Skeletal muscle satellite cell (primary cell): Measurements from ENCODE around the gene UBTD1.
"Not testable (repeated sequence)": the region's sequence is repeated elsewhere in the genome, so short reads cannot be mapped to it uniquely, and the experiment has no call there.

ENCODE experiments used
- H3K27me3 ChIP-seq: 2 replicates; pipeline ENCODE4 v1.7.0; 2013; ENCODE audit warnings: low read length; ENCODE audit not compliant: control insufficient read depth, insufficient read depth
- H3K36me3 ChIP-seq: 2 replicates; pipeline ENCODE4 v1.7.0; 2013; ENCODE audit warnings: mild to moderate bottlenecking, control low read depth, low read length; ENCODE audit not compliant: insufficient read depth
- H3K4me1 ChIP-seq: 2 replicates; pipeline ENCODE4 v1.7.0; 2013; ENCODE audit warnings: low read length; ENCODE audit not compliant: control insufficient read depth, insufficient read depth
- H3K4me2 ChIP-seq: 2 replicates; pipeline ENCODE4 v1.7.0; 2013; ENCODE audit warnings: mild to moderate bottlenecking, low read length
- H3K4me3 ChIP-seq: 2 replicates; pipeline ENCODE4 v1.7.0; 2013; ENCODE audit warnings: low read length
- H3K9ac ChIP-seq: 2 replicates; pipeline ENCODE4 v1.7.0; 2013; ENCODE audit warnings: mild to moderate bottlenecking, low read depth, low read length, moderate library complexity
- H3K9me3 ChIP-seq: replicated peaks from 2 replicates; pipeline ENCODE4 v1.7.0; 2013; ENCODE audit warnings: mild to moderate bottlenecking, control low read depth, low read length

The UBTD1 gene

GRCh38 chr10:97561386-97562077, 62.8 kb downstream of the UBTD1 start:
- H3K9me3 ChIP-seq, H3K27me3 ChIP-seq, H3K36me3 ChIP-seq: not testable (repeated sequence)
- peaks cover 14% of the 10 kb centered on the region for H3K4me1 ChIP-seq
- H3K4me2 ChIP-seq, result peak overlapping the region; percentile 81
- peak overlapping the region; percentile 60 for H3K4me3 ChIP-seq
- peak overlapping the region; percentile 51 for H3K9ac ChIP-seq

DNA sequence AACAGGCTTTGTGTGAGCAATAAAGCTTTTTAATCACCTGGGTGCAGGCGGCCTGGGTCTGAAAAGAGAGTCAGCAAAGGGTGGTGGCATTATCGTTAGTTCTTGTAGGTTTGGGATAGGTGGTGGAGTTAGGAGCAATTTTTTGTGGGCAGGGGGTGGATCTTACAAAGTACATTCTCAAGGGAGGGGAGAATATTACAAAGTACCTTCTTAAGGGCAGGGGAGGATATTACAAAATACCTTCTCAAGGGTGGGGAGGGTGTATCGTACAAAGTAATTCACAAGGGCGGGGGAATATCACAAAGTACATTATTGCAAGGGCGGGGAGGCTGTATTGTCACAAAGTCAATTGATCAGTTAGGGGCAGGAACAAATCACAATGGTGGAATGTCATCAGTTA, 63.6 kb downstream of the UBTD1 start:
- not testable (repeated sequence) for H3K9ac ChIP-seq, H3K36me3 ChIP-seq, H3K4me3 ChIP-seq, H3K27me3 ChIP-seq, H3K9me3 ChIP-seq, H3K4me2 ChIP-seq
- H3K4me1 ChIP-seq, result peaks cover 14% of the 10 kb centered on the region

DNA sequence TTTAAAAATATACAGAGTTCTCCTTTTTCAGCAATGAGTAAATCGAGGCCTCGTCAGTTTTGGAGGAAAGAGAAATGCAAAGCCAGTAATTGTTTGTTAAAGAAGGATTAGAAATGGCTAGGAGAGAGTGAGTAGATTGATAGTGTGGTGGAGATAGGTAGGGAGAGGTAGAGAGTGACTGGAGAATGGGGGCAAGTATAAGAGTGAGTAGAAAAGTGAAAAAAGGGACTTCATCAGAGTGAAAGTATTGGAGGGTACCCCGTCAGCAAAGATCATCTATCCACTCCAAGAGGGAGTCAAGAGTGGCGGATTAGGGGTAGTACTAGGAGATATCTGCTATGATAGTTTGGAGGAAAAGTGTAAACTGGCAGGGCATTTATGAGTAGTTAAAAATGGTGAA, 64.6 kb downstream of the UBTD1 start:
- H3K36me3 ChIP-seq, result no peaks in the 10 kb centered on the region
- H3K4me2 ChIP-seq, result no peak overlapping the region
- peaks cover 14% of the 10 kb centered on the region for H3K4me1 ChIP-seq
- H3K27me3 ChIP-seq, result no peaks in the 10 kb centered on the region
- no peaks in the 10 kb centered on the region for H3K9me3 ChIP-seq
- no peak overlapping the region for H3K9ac ChIP-seq
- H3K4me3 ChIP-seq, result no peak overlapping the region

- Histone ChIP-seq H3K27me3 (no peaks in the 10 kb centered on the region), H3K4me1 (peaks cover 14% of the 10 kb centered on the region), H3K36me3 (peaks cover 7% of the 10 kb centered on the region), H3K9ac (no peak overlapping the region), H3K4me3 (no peak overlapping the region), H3K9me3 (no peaks in the 10 kb centered on the region), H3K4me2 (no peak overlapping the region)
These were observed 66.1 kb downstream of the UBTD1 start for GRCh38 chr10:97564776-97565175.

DNA sequence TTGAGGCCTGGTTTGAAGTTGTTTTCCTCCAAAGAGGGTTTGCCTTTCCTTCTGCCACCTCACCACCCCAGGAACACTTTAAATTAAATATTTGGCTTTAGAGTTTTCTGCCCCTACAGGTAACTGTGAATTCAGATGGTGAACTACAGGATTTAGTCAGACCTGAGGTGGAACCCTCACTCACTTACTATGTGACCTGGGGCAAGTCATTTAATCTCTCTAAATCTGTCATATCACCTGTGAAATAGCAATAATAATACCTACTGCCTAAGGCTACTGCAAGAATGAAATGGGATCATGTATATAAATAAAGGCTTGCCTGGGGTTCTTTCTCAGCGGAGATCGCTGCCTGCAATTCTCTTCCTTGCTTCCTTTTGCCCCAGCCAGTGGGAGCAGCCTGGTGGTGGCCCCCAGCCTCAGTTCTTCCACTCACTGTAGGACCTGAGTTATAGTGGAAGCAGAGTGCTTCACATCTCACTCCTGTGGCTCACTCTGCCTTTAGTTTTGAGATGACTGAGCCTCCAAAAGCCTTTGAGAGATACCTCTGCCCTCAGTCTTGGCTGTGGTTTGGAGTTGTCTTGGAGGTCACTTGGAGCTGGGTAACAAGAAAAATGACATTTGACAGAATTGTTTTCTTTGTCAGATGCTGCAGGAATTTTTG, 67.7 kb downstream of the UBTD1 start:
- no peaks in the 10 kb centered on the region for H3K9me3 ChIP-seq
- peaks cover 15% of the 10 kb centered on the region for H3K36me3 ChIP-seq
- no peak overlapping the region for H3K9ac ChIP-seq
- H3K4me2 ChIP-seq, result no peak overlapping the region
- H3K4me1 ChIP-seq, result no peaks in the 10 kb centered on the region
- no peak overlapping the region for H3K4me3 ChIP-seq
- no peaks in the 10 kb centered on the region for H3K27me3 ChIP-seq

DNA sequence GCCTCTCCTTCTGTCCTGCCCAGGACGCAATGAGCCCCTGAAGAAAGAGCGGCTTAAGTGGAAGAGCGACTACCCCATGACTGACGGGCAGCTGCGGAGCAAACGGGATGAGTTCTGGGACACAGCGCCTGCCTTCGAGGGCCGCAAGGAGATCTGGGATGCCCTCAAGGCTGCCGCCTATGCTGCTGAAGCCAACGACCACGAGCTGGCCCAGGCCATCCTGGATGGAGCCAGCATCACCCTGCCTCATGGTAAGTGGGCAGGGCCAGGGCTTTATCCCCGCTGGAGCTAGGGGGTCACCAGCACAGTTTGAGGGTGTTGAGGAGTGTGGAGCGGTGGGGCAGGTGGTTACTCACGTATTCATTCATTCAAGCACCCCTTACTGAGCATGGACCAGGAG, 69.2 kb downstream of the UBTD1 start:
- no peak overlapping the region for H3K9ac ChIP-seq
- no peaks in the 10 kb centered on the region for H3K9me3 ChIP-seq
- no peak overlapping the region for H3K4me2 ChIP-seq
- H3K36me3 ChIP-seq, result peaks cover 15% of the 10 kb centered on the region
- no peak overlapping the region for H3K4me3 ChIP-seq
- H3K4me1 ChIP-seq, result peaks cover 12% of the 10 kb centered on the region
- H3K27me3 ChIP-seq, result no peaks in the 10 kb centered on the region

DNA sequence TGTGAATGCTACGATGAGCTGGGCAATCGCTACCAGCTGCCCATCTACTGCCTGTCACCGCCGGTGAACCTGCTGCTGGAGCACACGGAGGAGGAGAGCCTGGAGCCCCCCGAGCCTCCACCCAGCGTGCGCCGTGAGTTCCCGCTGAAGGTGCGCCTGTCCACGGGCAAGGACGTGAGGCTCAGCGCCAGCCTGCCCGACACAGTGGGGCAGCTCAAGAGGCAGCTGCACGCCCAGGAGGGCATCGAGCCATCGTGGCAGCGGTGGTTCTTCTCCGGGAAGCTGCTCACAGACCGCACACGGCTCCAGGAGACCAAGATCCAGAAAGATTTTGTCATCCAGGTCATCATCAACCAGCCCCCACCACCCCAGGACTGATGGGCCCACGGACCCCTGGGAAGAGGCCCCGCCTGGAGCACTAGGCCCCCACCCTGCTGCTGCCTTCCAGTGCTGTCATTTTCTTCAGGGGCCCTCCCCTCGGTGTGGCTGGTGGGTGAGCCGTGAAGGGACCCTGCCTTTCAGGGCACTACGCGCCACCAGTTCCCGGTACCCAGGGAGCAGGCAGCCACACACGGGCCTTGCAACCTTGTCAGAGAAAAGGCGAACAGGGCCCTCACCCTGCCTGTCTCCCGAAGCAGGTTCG, 71.5 kb downstream of the UBTD1 start:
- Histone ChIP-seq H3K9ac (no peak overlapping the region), H3K36me3 (peaks cover 15% of the 10 kb centered on the region), H3K4me1 (peaks cover 34% of the 10 kb centered on the region)

GRCh38 chr10:97570789-97571471, 72.2 kb downstream of the UBTD1 start:
- no peak overlapping the region for H3K9ac ChIP-seq
- H3K4me2 ChIP-seq, result no peak overlapping the region
- no peak overlapping the region for H3K4me3 ChIP-seq
- peaks cover 36% of the 10 kb centered on the region for H3K4me1 ChIP-seq
- peaks cover 15% of the 10 kb centered on the region for H3K36me3 ChIP-seq
- no peaks in the 10 kb centered on the region for H3K27me3 ChIP-seq
- no peaks in the 10 kb centered on the region for H3K9me3 ChIP-seq

More for the DNA sequence above, 71.5 kb downstream of the UBTD1 start:
- H3K4me3 ChIP-seq, result no peak overlapping the region
- no peaks in the 10 kb centered on the region for H3K27me3 ChIP-seq
- no peak overlapping the region for H3K4me2 ChIP-seq
- H3K9me3 ChIP-seq, result no peaks in the 10 kb centered on the region

DNA sequence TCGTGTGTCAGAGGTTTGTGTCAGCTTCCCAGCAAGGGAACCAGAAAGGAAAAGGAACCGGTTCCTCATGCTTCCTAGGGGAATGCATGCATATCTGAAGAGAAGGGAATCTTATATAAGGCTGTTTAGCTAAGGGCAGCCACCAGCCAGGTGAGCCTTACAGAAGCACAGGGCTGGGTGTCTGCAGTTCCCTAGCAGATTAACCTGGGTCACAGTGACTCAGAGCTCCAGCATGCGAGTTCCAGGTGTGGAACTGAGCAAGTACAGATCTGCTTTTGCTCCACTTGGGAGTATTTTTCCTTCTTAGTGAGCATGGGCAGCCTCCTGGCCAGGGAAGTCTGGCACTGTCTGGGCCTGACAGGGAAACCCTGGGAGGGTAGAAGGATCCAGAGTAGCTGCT, 72.9 kb downstream of the UBTD1 start:
- Histone ChIP-seq H3K9ac (no peak overlapping the region), H3K36me3 (peaks cover 15% of the 10 kb centered on the region), H3K27me3 (no peaks in the 10 kb centered on the region), H3K9me3 (no peaks in the 10 kb centered on the region), H3K4me2 (no peak overlapping the region), H3K4me3 (no peak overlapping the region), H3K4me1 (peaks cover 36% of the 10 kb centered on the region)

- no peak within 1 kb of the TSS for H3K9ac ChIP-seq
- H3K9me3 ChIP-seq, result no peaks in the 10 kb centered on the region
- H3K4me3 ChIP-seq, result no peak within 1 kb of the TSS
- peak within 1 kb of the TSS; percentile 11 for H3K4me2 ChIP-seq
- no peaks in the 10 kb centered on the region for H3K27me3 ChIP-seq
- peaks cover 15% of the 10 kb centered on the region for H3K36me3 ChIP-seq
- peaks cover 36% of the 10 kb centered on the region for H3K4me1 ChIP-seq
These were observed 73.7 kb downstream of the UBTD1 start, which contains the start of gene ANKRD2 for GRCh38 chr10:97572214-97572989. ANKRD2 (plus strand) TSS chr10:97572779; CDS start chr10:97572789, 10 bp downstream.

- Histone ChIP-seq H3K27me3 (no peaks in the 10 kb centered on the region), H3K4me3 (no peak overlapping the region), H3K9ac (no peak overlapping the region), H3K36me3 (peaks cover 15% of the 10 kb centered on the region), H3K4me1 (peaks cover 36% of the 10 kb centered on the region), H3K4me2 (peak overlapping the region; percentile 11), H3K9me3 (no peaks in the 10 kb centered on the region)
These were observed 74.3 kb downstream of the UBTD1 start for GRCh38 chr10:97573021-97573420.
